K562 (cell line): ENCODE measurements around the gene WDHD1. TPM values are rescaled to one million over a fixed set of nuclear protein-coding genes. Genes with fewer than 3 reads are reported as not detected.

Experiments used
- CBFA2T3 ChIP-seq: fragments of 450-650 bp; IDR thresholded peaks from 2 replicates; pipeline ENCODE4 v1.6.1; 2017
- ELF4 ChIP-seq: fragments of 450-650 bp; formaldehyde crosslinking; IDR thresholded peaks from 2 replicates; pipeline ENCODE4 v1.4.0; 2022; ENCODE audit warnings: missing genetic modification characterization
- ELK3 ChIP-seq: fragments of 450-650 bp; formaldehyde crosslinking; IDR thresholded peaks from 2 replicates; pipeline ENCODE4 v1.4.0; 2020; ENCODE audit warnings: mild to moderate bottlenecking
- FOXK1 ChIP-seq: sonication (generic); formaldehyde crosslinking; IDR thresholded peaks from 2 replicates; pipeline ENCODE4 v1.8.0; 2022; ENCODE audit warnings: missing genetic modification reagents, mild to moderate bottlenecking, borderline replicate concordance
- GTF2F1 ChIP-seq: IDR thresholded peaks from 2 replicates; pipeline ENCODE4 v1.6.1; 2011; ENCODE audit warnings: low read depth, low read length, improper control_type of control experiment
- HNRNPK ChIP-seq: fragments of 200-400 bp; formaldehyde crosslinking; IDR thresholded peaks from one replicate; pipeline ENCODE4 v1.6.1; 2018; ENCODE audit warnings: mild to moderate bottlenecking, low read depth, low read length; ENCODE audit not compliant: poor library complexity, severe bottlenecking
- KDM4B ChIP-seq, 2 experiments: fragments of 450-650 bp in 1 of 2; sonication (generic) in 1 of 2; IDR thresholded peaks; 2 replicates each; pipeline ENCODE4 v1.6.1; 2016 to 2017; ENCODE audit warnings: borderline replicate concordance in 2 of 2, antibody characterized with exemption in 1 of 2, low read depth in 1 of 2, mild to moderate bottlenecking in 1 of 2
- KLF1 ChIP-seq: fragments of 450-650 bp; IDR thresholded peaks from 2 replicates; pipeline ENCODE4 v1.6.1; 2016; ENCODE audit warnings: missing genetic modification characterization, missing compliant biosample characterization
- MYNN ChIP-seq, 2 experiments: sonication (generic); formaldehyde crosslinking in 1 of 2; IDR thresholded peaks; 2 replicates each; pipeline versions ENCODE4 v1.5.0 to v1.6.1; 2016 to 2020; ENCODE audit warnings: antibody characterized with exemption in 1 of 2, missing genetic modification reagents in 1 of 2
- PML ChIP-seq: IDR thresholded peaks from 2 replicates; pipeline ENCODE4 v1.6.1; 2012; ENCODE audit warnings: low read length, inconsistent platforms
- POLR2AphosphoS2 ChIP-seq: IDR thresholded peaks from 2 replicates; pipeline ENCODE4 v1.6.1; 2012; ENCODE audit warnings: low read length, improper control_type of control experiment
- PPARD ChIP-seq: fragments of 250-450 bp; sonication (Bioruptor Pico); IDR thresholded peaks from 2 replicates; pipeline ENCODE4 v1.8.0; 2022; ENCODE audit warnings: inconsistent platforms, mild to moderate bottlenecking, moderate library complexity
- SIN3B ChIP-seq: fragments of 450-650 bp; IDR thresholded peaks from 2 replicates; pipeline ENCODE4 v1.6.1; 2017; ENCODE audit warnings: low read depth, mild to moderate bottlenecking, moderate library complexity
- TOE1 ChIP-seq, 2 experiments: fragments of 450-650 bp in 1 of 2; sonication (generic) in 1 of 2; formaldehyde crosslinking in 1 of 2; IDR thresholded peaks; 2 replicates each; pipeline versions ENCODE4 v1.7.1 to v1.8.0; 2016 to 2022; ENCODE audit warnings: borderline replicate concordance in 2 of 2, mild to moderate bottlenecking in 2 of 2, antibody characterized with exemption in 1 of 2, inconsistent platforms in 1 of 2, low read depth in 1 of 2, missing genetic modification reagents in 1 of 2, moderate library complexity in 1 of 2
- ZNF121 ChIP-seq: sonication (generic); formaldehyde crosslinking; conservative IDR thresholded peaks from 2 replicates; pipeline ENCODE4 v1.8.0; 2022; ENCODE audit warnings: missing genetic modification reagents
- ZNF277 ChIP-seq: fragments of 250-450 bp; sonication (Bioruptor Pico); IDR thresholded peaks from 2 replicates; pipeline ENCODE4 v1.8.0; 2022; ENCODE audit warnings: inconsistent platforms, mild to moderate bottlenecking, moderate library complexity, borderline replicate concordance
- ZNF398 ChIP-seq: fragments of 250-450 bp; sonication (Bioruptor Pico); IDR thresholded peaks from 2 replicates; pipeline ENCODE4 v1.8.0; 2021; ENCODE audit warnings: moderate library complexity, mild to moderate bottlenecking, inconsistent platforms
- ZNF639 ChIP-seq, 2 experiments: fragments of 200-800 bp in 1 of 2; sonication (Bioruptor generic) in 1 of 2; sonication (generic) in 1 of 2; formaldehyde crosslinking in 1 of 2; IDR thresholded peaks in 1 of 2; conservative IDR thresholded peaks in 1 of 2; 2 replicates each; pipeline versions ENCODE4 v1.5.0 to v1.6.1; 2016 to 2020; ENCODE audit warnings: missing compliant biosample characterization in 1 of 2, missing genetic modification characterization in 1 of 2, missing genetic modification reagents in 1 of 2
- polyA plus RNA-seq, 8 experiments: library from polyadenylated mRNA; depleted of rRNA in 4 of 8; stranded (reverse) in 5 of 8; unstranded in 3 of 8; fragments of >200 nt; fragmentation: Nextera tagmentation in 2 of 8; fragmentation: Illumina TruSeq in 1 of 8; extraction: Ambion mirVana in 2 of 8; extraction: Trizol in 1 of 8; gene quantifications; 2 replicates each; pipeline versions ENCODE4 v1.2.1 to v1.2.3, GENCODE V29; 2011 to 2014; ENCODE audit warnings: inconsistent platforms in 1 of 8, missing spikeins in 1 of 8
- total RNA-seq, 7 experiments: library from RNA; depleted of rRNA in 6 of 7; stranded (reverse); fragments of >200 nt in 6 of 7; fragmentation: Illumina TruSeq in 2 of 7; extraction: Trizol in 2 of 7; gene quantifications; 2 replicates each; pipeline versions ENCODE4 v1.2.1 to v1.2.3, GENCODE V29; 2011 to 2021; ENCODE audit warnings: low replicate concordance in 1 of 7

The WDHD1 gene
- total and polyA plus RNA-seq, 9 of the 15 experiments (the other 6 are each of a cell fraction or from before 2014, with no cell fraction given) = 11.7 to 39.1 (median 30.0) TPM

GRCh38 chr14:55051423-55052268 lies 24.7 kb upstream of the WDHD1 start, which contains the start of gene MAPK1IP1L (continued):
- TF ChIP-seq KDM4B (IDR thresholded peaks at IDR 0.05; ENCODE audit: borderline replicate concordance in 2 of 2, low read depth in 1 of 2) (0 out of 4 replicates have a peak, but pooled peaks of 1 of the 2 experiments have one; percentile 49), ZNF639 (CRISPR knock-in tag; conservative IDR thresholded peaks at IDR 0.05 in 1 of 2, IDR thresholded peaks at IDR 0.05 in 1 of 2) (peak in 1 of 2 experiments; percentile 82; a peak in 2 of 4 replicates), CBFA2T3 (0 out of 2 replicates have a peak, but pooled peaks have one; percentile 10), MYNN (IDR thresholded peaks at IDR 0.05) (no peak), MYNN (CRISPR knock-in tag; IDR thresholded peaks at IDR 0.05) (no peak), POLR2AphosphoS2 (no peak; the same call in 1 of the 2 replicates), GTF2F1 (peak; percentile 23; the same call in 1 of the 2 replicates), FOXK1 (CRISPR knock-in tag) (peak; percentile 41; the same call in 1 of the 2 replicates), KLF1 (tag) (no peak), HNRNPK (no peak), TOE1 (IDR thresholded peaks at IDR 0.05; ENCODE audit: borderline replicate concordance) (0 out of 2 replicates have a peak, but pooled peaks have one; percentile 48), TOE1 (CRISPR knock-in tag; IDR thresholded peaks at IDR 0.05; ENCODE audit: borderline replicate concordance, low read depth) (no peak), ELK3 (no peak), ZNF277 (CRISPR knock-in tag) (no peak), PPARD (CRISPR knock-in tag) (no peak), PML (peak; percentile 89), ZNF398 (no peak), ELF4 (CRISPR knock-in tag) (peak; percentile 29; the same call in 1 of the 2 replicates), ZNF121 (CRISPR knock-in tag) (no peak), SIN3B (peak; percentile 57; the same call in 1 of the 2 replicates)
